AG04450 (cell line): ENCODE results near the gene IFFO2. TPM values are rescaled to one million over a fixed set of nuclear protein-coding genes. Genes with fewer than 3 reads are reported as not detected.

ENCODE experiments used
- CTCF ChIA-PET: fragments of 300-600, 350-600 bp; formaldehyde crosslinking; extraction: SDS; loops from one replicate; lab custom pipeline; 2022; ENCODE audit warnings: antibody characterized with exemption, inconsistent platforms; lab: Charles Lee
- POLR2A ChIA-PET: fragments of 350-600 bp; formaldehyde crosslinking; extraction: SDS; loops from one replicate; lab custom pipeline; 2021; ENCODE audit warnings: antibody characterized with exemption, inconsistent platforms; lab: Yijun Ruan, JAX
- DNase-seq: peaks from one replicate; pipeline ENCODE4 v3.0.0-alpha.2; 2011; ENCODE audit warnings: low read depth, low spot score
- H3K27ac ChIP-seq: one replicate; pipeline ENCODE4 v1.5.1; 2012; ENCODE audit warnings: low read depth, low read length, control low read depth
- H3K27me3 ChIP-seq: one replicate; pipeline ENCODE4 v1.6.0; 2012; ENCODE audit warnings: low read length; ENCODE audit not compliant: control insufficient read depth, insufficient read depth
- H3K4me3 ChIP-seq: 2 replicates; pipeline ENCODE4 v1.5.1; 2011; ENCODE audit warnings: mild to moderate bottlenecking, low read depth, low read length, control low read depth
- H3K9me3 ChIP-seq: 2 replicates; pipeline ENCODE4 v1.5.1; 2012; ENCODE audit warnings: low read length; ENCODE audit not compliant: control insufficient read depth, insufficient read depth
- CTCF ChIP-seq: IDR thresholded peaks from 2 replicates; pipeline ENCODE4 v1.5.1; 2011; ENCODE audit warnings: low read depth, low read length, control low read depth, inconsistent platforms
- polyA plus RNA-seq: library from polyadenylated mRNA; depleted of rRNA; stranded (reverse); fragments of >200 nt; gene quantifications from 2 replicates; pipeline ENCODE4 v1.2.3, GENCODE V29; 2011

Gene IFFO2
- polyA plus RNA-seq, 1 experiment: 6.8 TPM

DNA sequence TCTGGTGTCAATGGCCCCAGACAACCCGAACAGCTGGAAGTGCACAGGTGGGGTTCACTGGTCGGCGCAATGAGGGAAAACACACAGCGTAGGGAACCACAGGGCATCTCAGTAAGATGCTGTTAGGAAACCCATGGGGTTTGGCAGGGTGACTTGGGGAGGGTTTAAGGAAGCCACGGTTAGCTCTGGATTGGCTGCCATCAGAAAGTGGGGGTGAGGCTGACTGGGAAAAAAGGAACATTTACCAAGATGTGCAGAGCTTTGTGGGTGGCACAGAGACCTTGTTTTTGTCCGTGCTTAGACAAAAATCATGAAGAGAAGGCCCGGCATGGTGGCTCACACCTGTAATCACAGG is 65.1 kb downstream of the IFFO2 start:
- H3K4me3 ChIP-seq: no peak overlapping the region
- DNase-seq: no peak
- no peaks in the 10 kb centered on the region for H3K27me3 ChIP-seq
- H3K27ac ChIP-seq: no peak overlapping the region
- TF ChIP-seq CTCF: no peak
- CTCF ChIA-PET: interaction anchor here (1.3 kb wide), 1 partner anchor 22 kb away, joined by 5 read pairs; no protein-coding TSS in a partner anchor
- H3K9me3 ChIP-seq: no peaks in the 10 kb centered on the region
- POLR2A ChIA-PET: no interaction called here

- POLR2A ChIA-PET: no interaction called here
- CTCF ChIA-PET: interaction anchor here (1.3 to 1.4 kb wide), 2 partner anchors 18 to 22 kb away, joined by 3 to 5 read pairs; no protein-coding TSS in a partner anchor
- no peak overlapping the region for H3K4me3 ChIP-seq
- no peak for TF ChIP-seq CTCF
- no peaks in the 10 kb centered on the region for H3K9me3 ChIP-seq
- no peak overlapping the region for H3K27ac ChIP-seq
- H3K27me3 ChIP-seq: no peaks in the 10 kb centered on the region
- no peak for DNase-seq
These were observed 65.6 kb downstream of the IFFO2 start for GRCh38 chr1:18890706-18891425.

- H3K27me3 ChIP-seq: no peaks in the 10 kb centered on the region
- H3K4me3 ChIP-seq: no peak overlapping the region
- H3K9me3 ChIP-seq: no peaks in the 10 kb centered on the region
- DNase-seq: no peak
- POLR2A ChIA-PET: no interaction called here
- no peak overlapping the region for H3K27ac ChIP-seq
- CTCF ChIA-PET: no interaction called here
- TF ChIP-seq CTCF: no peak
These were observed 70.5 kb downstream of the IFFO2 start for GRCh38 chr1:18886003-18886335.

- ChIA-PET POLR2A (no interaction called here), CTCF (interaction anchor here (1.7 to 2.3 kb wide), 5 partner anchors 7 to 289 kb away, joined by 3 to 14 read pairs (median 11); no protein-coding TSS in a partner anchor)
- H3K27ac ChIP-seq: no peak overlapping the region
- no peak for DNase-seq
- H3K4me3 ChIP-seq: no peak overlapping the region
- no peak for TF ChIP-seq CTCF
- H3K9me3 ChIP-seq: no peaks in the 10 kb centered on the region
- no peaks in the 10 kb centered on the region for H3K27me3 ChIP-seq
These were observed 71.0 kb downstream of the IFFO2 start for GRCh38 chr1:18885311-18886002.

DNA sequence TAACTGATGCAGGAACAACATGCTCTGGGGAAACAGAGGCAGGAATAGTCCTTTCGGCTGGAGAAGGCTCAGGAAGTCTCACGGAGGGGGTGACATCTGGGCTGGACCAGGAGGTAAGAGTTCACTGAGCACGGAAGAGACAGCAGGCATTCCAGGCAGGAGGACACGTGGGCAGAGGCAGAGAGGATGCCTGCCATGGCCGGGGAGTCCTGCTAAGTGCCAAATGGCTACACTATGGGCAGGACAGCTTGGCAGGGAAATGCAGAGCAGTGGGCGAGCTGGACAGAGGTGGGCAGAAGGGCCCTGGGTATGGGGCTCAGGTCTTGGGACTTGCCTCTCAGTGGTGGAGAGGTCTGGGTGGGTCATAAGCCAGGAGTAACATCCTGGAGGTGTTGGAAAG is 71.7 kb downstream of the IFFO2 start:
- ChIA-PET POLR2A (no interaction called here), CTCF (interaction anchor here (0.7 to 3.1 kb wide), 12 partner anchors 8 to 356 kb away, joined by 3 to 30 read pairs (median 8); no protein-coding TSS in a partner anchor)
- no peak overlapping the region for H3K4me3 ChIP-seq
- H3K27me3 ChIP-seq: no peaks in the 10 kb centered on the region
- H3K9me3 ChIP-seq: no peaks in the 10 kb centered on the region
- no peak overlapping the region for H3K27ac ChIP-seq
- DNase-seq: no peak
- TF ChIP-seq CTCF: no peak
